HL-60 (cell line): ENCODE results near the gene VN1R5.

ENCODE experiments used
- DNase-seq, 2 experiments: peaks; one replicate each; pipeline ENCODE4 v3.0.0-alpha.2; 2010 to 2020; ENCODE audit warnings: low read depth in 1 of 2, low spot score in 1 of 2
- H3K27ac ChIP-seq: fragments of 250-450 bp; sonication (Bioruptor Pico); replicated peaks from 2 replicates; pipeline ENCODE4 v1.5.1; 2020; ENCODE audit warnings: mild to moderate bottlenecking, moderate library complexity
- H3K27me3 ChIP-seq: fragments of 250-450 bp; sonication (Bioruptor Pico); 2 replicates; pipeline ENCODE4 v1.5.1; 2021; ENCODE audit warnings: mild to moderate bottlenecking, moderate library complexity; ENCODE audit not compliant: insufficient read depth, poor library complexity, severe bottlenecking
- H3K4me3 ChIP-seq: replicated peaks from 2 replicates; pipeline ENCODE4 v1.5.1; 2011; ENCODE audit warnings: mild to moderate bottlenecking, control low read depth, low read length; ENCODE audit not compliant: insufficient read depth
- CTCF ChIP-seq: IDR thresholded peaks from one replicate; pipeline ENCODE4 v1.5.1; 2011; ENCODE audit warnings: low read length, control low read depth, inconsistent platforms; ENCODE audit not compliant: insufficient read depth
- GABPA ChIP-seq: IDR thresholded peaks from 2 replicates; pipeline ENCODE4 v1.6.1; 2012; ENCODE audit warnings: low read depth
- POLR2AphosphoS5 ChIP-seq: IDR thresholded peaks from 2 replicates; pipeline ENCODE4 v1.6.1; 2012; ENCODE audit warnings: low read depth
- REST ChIP-seq: IDR thresholded peaks from 2 replicates; pipeline ENCODE4 v1.6.1; 2012; ENCODE audit warnings: low read depth; ENCODE audit not compliant: insufficient replicate concordance
- SPI1 ChIP-seq: IDR thresholded peaks from 2 replicates; pipeline ENCODE4 v1.6.1; 2012; ENCODE audit warnings: low read depth, mild to moderate bottlenecking, borderline replicate concordance

VN1R5 gene

GRCh38 chr1:247297263-247298123 lies 41.6 kb downstream of the VN1R5 start:
- TF ChIP-seq CTCF (no peak), POLR2AphosphoS5 (no peak), SPI1 (no peak), GABPA (no peak), REST (no peak)
- DNase-seq, result no peak
- Histone ChIP-seq H3K27me3 (no peaks in the 10 kb centered on the region), H3K27ac (no peak overlapping the region), H3K4me3 (no peak overlapping the region)

- no peak for DNase-seq
- H3K27me3 ChIP-seq, result no peaks in the 10 kb centered on the region
- no peak overlapping the region for H3K27ac ChIP-seq
- no peak for TF ChIP-seq SPI1
- no peak for TF ChIP-seq CTCF
- no peak for TF ChIP-seq POLR2AphosphoS5
- TF ChIP-seq REST, result no peak
- TF ChIP-seq GABPA, result no peak
- no peak overlapping the region for H3K4me3 ChIP-seq
Observed at GRCh38 chr1:247298124-247298481, 42.2 kb downstream of the VN1R5 start.

- no peaks in the 10 kb centered on the region for H3K27me3 ChIP-seq
- TF ChIP-seq SPI1 (no peak), REST (no peak), CTCF (no peak), GABPA (no peak), POLR2AphosphoS5 (no peak)
Observed at GRCh38 chr1:247298701-247299100, 42.8 kb downstream of the VN1R5 start.

More at GRCh38 chr1:247298701-247299100, 42.8 kb downstream of the VN1R5 start:
- Histone ChIP-seq H3K4me3 (no peak overlapping the region), H3K27ac (no peak overlapping the region)
- no peak for DNase-seq
